Measurements from ENCODE around the gene CNIH4. TPM values are rescaled to one million over a fixed set of nuclear protein-coding genes. Genes with fewer than 3 reads are reported as not detected.
"Not testable (repeated sequence)": the region's sequence is repeated elsewhere in the genome, so short reads cannot be mapped to it uniquely, and the experiment has no call there.

Gene CNIH4
- 20.7 and 24.1 TPM in 2 replicates for total RNA-seq (2014; rRNA removed; shearing (Covaris generic))
- 28.6 and 31.0 TPM in 2 replicates for total RNA-seq (2022)
- percentile 67 among the genes with signal in this experiment for Bru-seq, nascent RNA
- BruChase-seq, experiment 1, labeled RNA remaining after a 6-hour chase: percentile 73 among the genes with signal in this experiment
- BruChase-seq, experiment 2, labeled RNA remaining after a 2-hour chase: percentile 77 among the genes with signal in this experiment
- long read RNA-seq, full-length matches to known transcripts: 69 of 110 reads
- long read RNA-seq, partial matches to known transcripts: 25 of 110 reads
- long read RNA-seq, other reads (novel, unspliced or antisense): 16 of 110 reads

- Histone ChIP-seq H3K4me2 (ENCODE audit: low read length) (peak within 1 kb of the TSS; percentile 91), H3K9me2 (ENCODE audit: insufficient read depth, low read length) (no peaks in the 10 kb centered on the region), H4K20me1 (ENCODE audit: insufficient read depth, low read length) (0 out of 2 replicates have a peak, but pooled peaks cover 7% of the 10 kb centered on the region), H2AFZ (ENCODE audit: low read length) (peak within 1 kb of the TSS; percentile 55), H3K9me3 (ENCODE audit: low read length) (no peaks in the 10 kb centered on the region), H3K4me1 (ENCODE audit: insufficient read depth, low read length, poor library complexity, severe bottlenecking) (peaks cover 11% of the 10 kb centered on the region), H3K36me3 (ENCODE audit: insufficient read depth, low read length) (peaks cover 7% of the 10 kb centered on the region; the same call in 1 of the 2 replicates), H3K4me3 (ENCODE audit: low read depth, low read length, poor library complexity, severe bottlenecking) (peak within 1 kb of the TSS; percentile 77), H3K79me2 (ENCODE audit: insufficient read depth, low read depth, low read length) (peaks cover 30% of the 10 kb centered on the region; the same call in 1 of the 2 replicates), H3K27ac (ENCODE audit: low read depth, low read length, poor library complexity, severe bottlenecking) (peak within 1 kb of the TSS; percentile 31)
- no TSS peak for BruUV-seq (replicated peaks)
- peak; percentile 97 for DNase-seq (ENCODE audit: low spot score)
- TF ChIP-seq CTCF (conservative IDR thresholded peaks at IDR 0.05; ENCODE audit: low read length) (no peak), EZH2phosphoT487 (IDR thresholded peaks at IDR 0.05; ENCODE audit: borderline replicate concordance, low read depth, low read length) (no peak)
- intact Hi-C loops (cut with micrococcal nuclease; ENCODE audit: unreplicated experiment): loop anchor here (1.0 to 5.0 kb wide), 2 partner anchors 27 to 75 kb away; partner anchors contain the start of genes NVL and WDR26
- ChIA-PET CTCF (ENCODE audit: unreplicated experiment) (no interaction called here), POLR2A (interaction anchor here (0.6 to 3.8 kb wide), 9 partner anchors 9 to 1778 kb away, joined by 3 to 13 read pairs (median 4); no protein-coding TSS in a partner anchor)
Observed at GRCh38 chr1:224356685-224357625, at the start of gene CNIH4. Gene CNIH4 (plus strand): TSS chr1:224356879. CDS start chr1:224356925, 46 bp downstream.

- POLR2A ChIA-PET: interaction anchor here (0.6 to 0.7 kb wide), 3 partner anchors 67 to 431 kb away, joined by 3 to 4 read pairs (median 3); no protein-coding TSS in a partner anchor
- H3K36me3 ChIP-seq (ENCODE audit: insufficient read depth, low read length): peaks cover 79% of the 10 kb centered on the region
- intact Hi-C loops (cut with micrococcal nuclease; ENCODE audit: unreplicated experiment): no loop called here
- H3K27ac ChIP-seq (ENCODE audit: low read depth, low read length, poor library complexity, severe bottlenecking): no peak overlapping the region
- no peaks in the 10 kb centered on the region for H3K79me2 ChIP-seq (ENCODE audit: insufficient read depth, low read depth, low read length)
- CTCF ChIA-PET (ENCODE audit: unreplicated experiment): no interaction called here
- H4K20me1 ChIP-seq (ENCODE audit: insufficient read depth, low read length): no peaks in the 10 kb centered on the region
- no peak for DNase-seq (ENCODE audit: low spot score)
- no peak overlapping the region for H3K4me3 ChIP-seq (ENCODE audit: low read depth, low read length, poor library complexity, severe bottlenecking)
- H2AFZ ChIP-seq (ENCODE audit: low read length): no peak overlapping the region
- no peaks in the 10 kb centered on the region for H3K4me1 ChIP-seq (ENCODE audit: insufficient read depth, low read length, poor library complexity, severe bottlenecking)
- TF ChIP-seq EZH2phosphoT487 (IDR thresholded peaks at IDR 0.05; ENCODE audit: borderline replicate concordance, low read depth, low read length) (no peak), CTCF (conservative IDR thresholded peaks at IDR 0.05; ENCODE audit: low read length) (no peak)
- BruUV-seq (replicated peaks): no TSS peak
- no peaks in the 10 kb centered on the region for H3K9me2 ChIP-seq (ENCODE audit: insufficient read depth, low read length)
- no peaks in the 10 kb centered on the region for H3K9me3 ChIP-seq (ENCODE audit: low read length)
- no peak overlapping the region for H3K4me2 ChIP-seq (ENCODE audit: low read length)
Observed at GRCh38 chr1:224308064-224308463, 48.6 kb upstream of the CNIH4 start.

GRCh38 chr1:224311503-224311902 is 45.2 kb upstream of the CNIH4 start:
- H3K9me2 ChIP-seq (ENCODE audit: insufficient read depth, low read length); CTCF ChIA-PET (ENCODE audit: unreplicated experiment); H3K4me1 ChIP-seq (ENCODE audit: insufficient read depth, low read length, poor library complexity, severe bottlenecking); H3K9me3 ChIP-seq (ENCODE audit: low read length); H3K4me2 ChIP-seq (ENCODE audit: low read length); DNase-seq (ENCODE audit: low spot score); H3K4me3 ChIP-seq (ENCODE audit: low read depth, low read length, poor library complexity, severe bottlenecking); H3K27ac ChIP-seq (ENCODE audit: low read depth, low read length, poor library complexity, severe bottlenecking); H3K79me2 ChIP-seq (ENCODE audit: insufficient read depth, low read depth, low read length); intact Hi-C loops (cut with micrococcal nuclease; ENCODE audit: unreplicated experiment); BruUV-seq (replicated peaks); H4K20me1 ChIP-seq (ENCODE audit: insufficient read depth, low read length); H2AFZ ChIP-seq (ENCODE audit: low read length): not testable (repeated sequence)
- POLR2A ChIA-PET: interaction anchor here (0.6 to 1.1 kb wide), 3 partner anchors 14 to 105 kb away, joined by 3 to 4 read pairs (median 3); no protein-coding TSS in a partner anchor
- peaks cover 83% of the 10 kb centered on the region for H3K36me3 ChIP-seq (ENCODE audit: insufficient read depth, low read length)
